Epidermal melanocyte (primary cell): ENCODE data around the gene MYPOP.
"Not testable (repeated sequence)": the region's sequence is repeated elsewhere in the genome, so short reads cannot be mapped to it uniquely, and the experiment has no call there.

Experiments
- DNase-seq: peaks from one replicate; pipeline ENCODE4 v3.0.0; 2011; ENCODE audit warnings: low spot score; ENCODE audit not compliant: insufficient read length

The MYPOP gene

GRCh38 chr19:45908956-45909355, 6.5 kb upstream of the MYPOP start:
- no peak for DNase-seq

DNA sequence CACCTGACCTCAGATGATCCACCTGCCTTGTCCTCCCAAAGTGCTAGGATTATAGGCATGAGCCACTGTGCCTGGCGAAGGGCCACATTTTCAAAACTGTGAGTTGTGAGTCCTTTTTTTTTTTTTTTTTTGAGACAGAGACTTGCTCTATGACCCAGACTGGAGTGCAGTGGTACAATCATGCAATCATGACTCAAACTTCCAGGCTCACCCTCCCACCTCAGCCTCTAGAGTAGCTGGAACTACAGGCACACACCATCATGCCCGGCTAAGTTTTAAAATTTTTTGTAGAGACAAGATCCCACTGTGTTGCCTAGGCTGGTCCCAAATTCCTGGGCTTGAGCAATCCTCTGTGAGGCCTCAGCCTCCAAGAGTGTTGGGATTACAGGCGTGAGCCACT, 3.8 kb upstream of the MYPOP start:
- no peak for DNase-seq

GRCh38 chr19:45905011-45905410, 2.6 kb upstream of the MYPOP start:
- DNase-seq: no peak

DNA sequence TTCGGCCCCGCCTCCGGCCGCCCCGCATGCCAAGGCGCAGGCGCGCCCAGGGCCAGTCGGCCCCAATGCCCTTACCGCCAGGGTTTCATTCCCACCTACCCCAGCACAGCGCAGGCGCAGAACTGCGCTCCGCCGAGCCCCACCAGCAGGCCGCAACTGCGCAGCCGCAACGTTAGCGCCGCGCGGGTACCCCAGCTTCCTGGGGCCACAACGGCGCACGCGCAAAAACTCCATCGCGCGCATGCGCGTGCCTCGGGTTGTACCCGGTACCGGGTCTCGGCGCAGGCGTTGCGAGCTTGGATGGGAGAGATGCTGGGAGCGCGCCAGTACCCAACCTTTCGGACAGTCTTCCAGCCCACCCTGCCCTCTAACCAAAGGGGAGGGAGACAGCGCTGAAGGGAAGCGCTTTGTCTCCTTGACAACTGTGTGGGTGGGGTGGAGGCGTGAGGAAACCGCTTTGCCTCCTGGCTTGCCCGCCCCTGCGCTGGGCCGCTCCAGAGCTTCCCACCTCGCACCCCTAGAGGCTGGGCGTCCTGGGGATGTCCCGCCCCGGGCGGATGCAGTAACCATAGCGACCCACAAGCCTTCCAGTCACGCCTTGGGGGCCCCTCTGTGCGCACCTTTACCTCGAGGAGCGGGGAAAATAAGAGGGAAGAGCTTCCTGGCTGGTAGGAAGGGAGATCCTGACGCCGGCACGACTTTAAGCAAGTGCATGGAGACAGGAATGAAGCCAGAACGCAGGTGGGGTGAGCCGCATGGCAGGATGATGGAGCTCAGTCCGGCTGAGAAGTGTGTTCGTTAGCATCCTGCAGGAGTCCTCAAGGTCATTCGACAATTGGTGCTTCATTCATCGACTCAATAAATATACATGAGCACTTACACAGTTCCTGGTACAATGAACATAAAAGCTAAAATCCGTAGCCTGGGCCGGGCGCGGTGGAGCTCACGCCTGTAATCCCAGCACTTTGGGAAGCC, 525 bp upstream of the MYPOP start:
- peak; percentile 99 for DNase-seq

- DNase-seq: peak; percentile 29
Observed at GRCh38 chr19:45901432-45901911, 941 bp downstream of the MYPOP start.

DNA sequence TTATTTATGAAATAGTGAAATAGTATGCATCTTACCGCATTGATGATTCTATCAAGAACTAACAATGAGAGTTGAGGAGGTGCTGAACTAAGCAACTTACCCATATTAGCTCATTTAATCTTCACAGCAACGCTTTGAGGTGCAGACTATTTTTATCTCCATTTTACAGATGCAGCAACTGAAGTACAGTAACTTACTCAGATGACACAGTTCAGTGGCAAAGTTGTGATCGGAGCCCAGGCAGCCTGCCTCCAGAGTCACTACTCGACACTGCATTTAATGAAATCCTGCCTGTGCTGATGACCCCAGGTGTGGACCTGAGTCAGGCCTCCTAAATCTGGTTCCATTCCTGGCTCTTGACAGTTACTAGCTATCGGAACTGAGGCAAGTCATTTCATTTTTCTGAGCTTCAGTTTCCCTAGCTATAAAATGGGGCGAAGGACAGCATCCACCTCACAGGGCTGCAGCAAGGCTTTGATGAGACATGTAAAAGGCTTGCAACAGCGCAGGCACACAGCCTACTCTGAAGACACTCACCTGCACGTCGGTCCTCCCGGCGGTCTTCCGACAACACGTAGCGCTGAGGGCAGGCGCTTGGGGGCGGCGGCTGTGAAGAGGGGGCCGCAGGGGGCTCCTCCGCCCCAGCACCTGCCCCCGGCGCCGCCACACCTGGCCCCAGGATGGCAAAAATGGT, 1.5 kb downstream of the MYPOP start:
- peak; percentile 9 for DNase-seq

GRCh38 chr19:45899919-45900589, 2.4 kb downstream of the MYPOP start:
- DNase-seq: no peak

GRCh38 chr19:45899253-45899652, 3.2 kb downstream of the MYPOP start:
- DNase-seq: no peak

GRCh38 chr19:45897261-45897812, 5.1 kb downstream of the MYPOP start:
- DNase-seq: no peak

- DNase-seq: not testable (repeated sequence)
Observed at GRCh38 chr19:45895983-45896599, 6.3 kb downstream of the MYPOP start.

DNA sequence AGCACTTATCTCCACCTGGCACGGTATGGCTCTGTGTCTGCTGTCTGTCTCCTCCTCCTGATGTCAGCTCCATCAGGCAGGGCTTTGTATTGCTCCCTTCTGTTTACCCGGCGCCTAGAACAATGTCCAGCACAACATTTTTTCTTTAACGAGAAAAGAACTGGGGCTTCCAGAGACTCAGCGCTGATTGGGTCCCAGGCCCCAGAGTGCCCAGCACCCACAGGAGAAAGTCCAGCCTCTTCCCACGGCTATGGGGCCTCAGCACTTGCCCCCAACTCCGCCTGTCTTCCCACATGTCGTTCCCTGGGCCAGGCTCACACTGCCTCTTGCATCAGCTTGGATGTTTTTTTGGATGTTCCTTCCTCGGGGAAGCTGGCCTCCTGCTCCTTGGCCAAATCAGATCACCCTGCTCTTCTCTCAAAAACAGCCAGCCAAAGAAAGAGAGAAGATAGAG, 6.9 kb downstream of the MYPOP start:
- no peak for DNase-seq

- no peak for DNase-seq
Observed at GRCh38 chr19:45890877-45891276, 11.5 kb downstream of the MYPOP start.

DNA sequence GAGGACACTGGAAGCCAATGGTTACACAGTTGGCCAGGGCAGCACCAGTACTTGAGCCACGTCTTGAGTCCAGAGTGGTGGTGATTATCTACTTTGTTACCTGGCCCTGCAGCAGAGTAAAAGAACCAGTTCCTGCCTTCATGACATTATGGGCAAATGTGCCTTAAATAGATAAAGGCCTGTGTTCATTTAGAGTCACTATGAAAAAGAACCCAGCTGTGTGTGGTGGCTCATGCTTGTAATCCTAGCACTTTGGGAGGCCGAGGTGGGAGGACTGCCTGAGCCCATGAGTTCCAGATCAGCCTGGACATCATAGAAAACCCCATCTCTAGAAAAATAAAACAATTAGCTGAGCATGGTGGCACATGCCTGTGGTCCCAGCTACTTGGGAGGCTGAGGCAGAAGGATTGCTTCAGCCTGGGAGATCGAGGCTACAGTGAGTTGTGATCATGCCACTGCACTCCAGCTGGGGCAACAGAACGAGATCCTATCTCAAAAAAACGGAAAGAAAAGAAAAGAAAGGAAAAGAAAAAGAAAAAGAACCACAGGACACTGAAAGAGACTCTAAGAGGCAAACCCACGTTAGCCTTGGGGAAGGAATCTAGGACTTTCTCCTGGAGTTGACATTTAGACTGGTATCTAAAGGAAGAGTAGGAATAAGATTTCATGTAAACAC, 13.1 kb downstream of the MYPOP start:
- no peak for DNase-seq

GRCh38 chr19:45887200-45887710, 15.2 kb downstream of the MYPOP start:
- no peak for DNase-seq

GRCh38 chr19:45886427-45887199, 15.8 kb downstream of the MYPOP start:
- peak; percentile 99 for DNase-seq

DNA sequence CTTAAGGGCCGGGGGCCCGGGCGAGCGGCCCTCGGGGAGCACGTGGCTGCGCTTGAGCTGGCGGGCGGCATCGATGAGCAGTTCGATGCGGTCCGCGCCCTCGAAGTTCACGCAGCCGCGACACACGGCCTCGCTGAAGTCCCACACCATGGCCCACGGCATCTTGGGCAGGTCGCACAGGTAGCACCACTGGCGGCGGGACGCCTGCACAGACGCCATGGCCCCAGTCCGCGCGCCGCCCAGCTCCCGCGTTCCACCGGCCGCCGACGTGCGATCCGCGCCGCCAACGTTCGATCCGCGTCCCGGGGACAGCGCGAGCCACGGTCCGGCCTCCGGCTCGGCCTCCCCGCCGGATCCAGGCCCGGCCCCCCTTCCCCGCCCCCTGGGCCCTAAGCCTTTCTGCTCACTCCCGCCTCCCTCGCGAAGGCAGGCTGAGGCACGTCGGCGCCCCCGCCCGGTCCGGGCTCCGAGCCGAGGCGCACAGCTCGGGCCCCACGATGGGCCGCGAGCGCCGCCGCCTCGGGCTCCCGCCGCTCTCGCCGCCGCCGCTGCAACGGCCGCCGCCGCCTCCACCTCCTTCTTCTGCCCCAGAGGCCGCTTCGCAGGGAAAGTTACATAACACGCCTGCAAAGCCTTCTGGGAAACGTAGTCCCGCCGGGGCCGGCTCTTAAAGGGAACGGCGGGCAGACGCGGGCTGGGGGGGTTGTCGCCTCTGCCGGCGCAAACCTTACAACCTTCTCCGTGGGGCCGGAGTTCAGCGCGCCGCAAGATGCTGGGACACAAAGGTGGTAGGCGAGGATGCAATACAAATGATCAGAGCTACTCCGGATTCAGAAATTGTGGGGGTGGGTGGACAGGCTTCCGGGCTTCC, 16.6 kb downstream of the MYPOP start, which contains the start of gene IRF2BP1:
Gene IRF2BP1, minus strand, starts transcription at position 586 of the 871 bp plus-strand sequence. Its CDS starts 367 bp downstream, at position 219.
- peak; percentile 96 for DNase-seq

DNA sequence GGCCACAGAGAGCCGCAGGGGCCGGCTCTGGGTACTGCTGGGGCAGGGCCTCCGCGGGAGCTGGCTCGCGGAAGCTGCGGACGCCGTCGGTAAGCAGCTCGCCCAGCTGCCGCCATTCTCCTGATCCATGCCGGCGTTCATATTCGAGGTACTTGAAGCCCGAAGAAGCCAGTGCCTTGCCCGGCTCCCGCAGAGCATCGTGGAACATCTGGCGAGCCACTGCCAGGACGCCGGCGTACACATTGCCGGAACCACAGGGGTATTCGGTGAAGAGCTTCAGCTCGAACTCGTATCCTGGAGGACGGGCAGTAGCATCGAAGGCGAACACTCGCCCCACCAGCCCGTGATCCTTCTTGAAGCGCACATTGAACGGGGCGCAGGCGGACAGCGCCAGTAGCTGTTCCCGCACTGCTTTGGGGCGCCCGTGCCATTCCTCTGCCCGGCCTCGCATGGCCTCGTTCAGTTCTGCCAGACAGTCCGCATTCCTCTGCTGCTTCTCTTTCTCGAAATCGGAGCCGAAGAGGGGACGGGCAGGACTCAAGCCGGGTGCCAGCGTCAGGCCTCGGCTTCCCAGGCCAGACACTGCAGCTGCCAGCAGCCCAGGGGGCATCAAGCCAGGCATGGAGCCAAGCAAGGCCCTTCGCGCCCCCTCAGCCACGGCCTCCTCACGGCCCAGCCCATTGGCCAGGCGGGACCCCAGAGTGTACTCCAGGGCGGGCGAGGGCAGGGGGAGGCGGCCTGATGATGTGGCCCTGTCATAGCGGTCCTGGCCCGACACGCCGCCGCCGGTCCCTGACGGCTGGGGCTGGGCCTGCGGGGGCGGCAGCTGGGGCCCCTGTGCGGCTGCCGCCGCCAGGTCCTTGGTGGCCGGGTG, 17.5 kb downstream of the MYPOP start:
- no peak for DNase-seq
